ENCODE measurements around the gene APCDD1.
"Not testable (repeated sequence)": the region's sequence is repeated elsewhere in the genome, so short reads cannot be mapped to it uniquely, and the experiment has no call there.

The APCDD1 gene

DNA sequence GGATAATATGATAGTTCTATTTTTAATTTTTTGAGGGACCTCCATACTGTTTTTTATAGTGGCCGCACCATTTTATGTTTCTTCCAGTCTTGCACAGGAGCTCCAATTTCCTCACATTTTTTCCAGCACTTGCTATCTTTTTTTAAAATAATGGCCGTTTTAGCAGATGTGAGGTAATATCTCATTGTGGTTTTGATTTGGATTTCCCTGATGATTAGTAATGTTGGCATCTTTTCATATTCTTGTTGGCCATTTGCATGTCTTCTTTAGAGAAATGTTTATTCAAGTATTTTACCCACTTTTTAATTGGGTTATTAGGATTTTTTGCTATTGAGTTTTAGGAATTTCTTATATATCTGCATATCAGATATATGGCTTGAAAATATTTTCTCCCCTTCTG is 41.5 kb downstream of the APCDD1 start:
- no peak for DNase-seq (ENCODE audit: low read depth)

DNA sequence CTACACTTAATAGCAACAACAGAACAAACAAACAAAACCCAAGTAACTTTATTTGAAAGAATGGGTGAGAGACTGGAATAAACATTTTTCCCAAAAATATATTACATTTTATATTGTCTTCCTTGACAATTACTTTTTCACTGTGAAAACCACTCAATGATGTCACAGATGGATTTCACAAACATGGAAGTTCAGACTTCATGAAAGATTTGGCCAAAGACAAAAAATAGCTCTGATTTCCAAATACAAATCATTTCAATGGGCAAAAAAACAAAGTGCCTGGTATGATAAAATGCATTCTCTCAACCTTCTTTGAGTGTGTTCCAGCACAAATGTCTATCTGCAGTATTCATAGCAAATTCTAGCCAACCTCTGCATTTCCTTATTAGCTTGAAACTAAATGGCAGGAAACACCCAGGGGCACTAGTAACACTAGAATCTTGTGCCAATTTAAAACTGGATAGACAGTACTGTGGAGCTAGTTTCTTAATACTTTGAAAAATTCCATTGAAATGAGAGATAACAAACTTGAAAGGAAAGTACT is 42.8 kb downstream of the APCDD1 start:
- no peak for DNase-seq (ENCODE audit: low read depth)

DNA sequence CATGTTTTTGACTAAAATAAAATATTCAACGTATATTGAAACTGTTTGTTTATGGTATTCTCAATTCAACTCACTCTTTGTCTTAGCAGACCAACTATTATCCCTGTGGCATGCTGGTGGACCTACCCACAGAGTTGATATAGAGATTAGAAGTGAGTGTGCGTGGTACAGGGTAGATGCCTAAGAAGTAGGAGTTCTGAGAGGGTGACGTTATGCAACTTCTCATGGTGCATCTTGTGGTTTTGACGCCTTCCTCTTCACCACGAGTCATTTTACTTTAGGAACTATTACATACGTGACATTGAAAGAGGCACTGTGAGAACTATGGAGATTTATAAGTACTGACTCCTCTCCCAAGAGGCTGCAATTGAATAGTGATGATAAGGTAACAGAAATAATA is 44.8 kb downstream of the APCDD1 start:
- no peak for DNase-seq (ENCODE audit: low read depth)

DNA sequence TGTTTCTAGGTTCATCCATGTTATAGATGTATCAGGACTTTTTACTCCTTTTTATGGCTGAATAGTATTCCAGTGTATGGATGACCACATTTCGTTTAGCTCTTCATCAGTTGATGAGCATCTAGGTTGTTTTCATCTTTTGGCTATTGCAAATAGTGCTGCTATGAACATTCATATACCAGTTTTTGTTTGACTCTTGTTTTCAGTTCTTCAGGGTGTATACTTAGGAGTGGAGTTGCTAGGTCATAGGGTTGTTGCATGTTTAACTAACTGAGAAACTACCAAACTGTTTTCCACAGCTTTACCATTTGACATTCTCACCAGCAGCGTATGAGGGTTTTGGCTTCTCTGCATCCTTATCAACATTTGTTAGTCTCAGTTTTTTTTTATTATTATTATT is 45.6 kb downstream of the APCDD1 start:
- no peak for DNase-seq (ENCODE audit: low read depth)

DNA sequence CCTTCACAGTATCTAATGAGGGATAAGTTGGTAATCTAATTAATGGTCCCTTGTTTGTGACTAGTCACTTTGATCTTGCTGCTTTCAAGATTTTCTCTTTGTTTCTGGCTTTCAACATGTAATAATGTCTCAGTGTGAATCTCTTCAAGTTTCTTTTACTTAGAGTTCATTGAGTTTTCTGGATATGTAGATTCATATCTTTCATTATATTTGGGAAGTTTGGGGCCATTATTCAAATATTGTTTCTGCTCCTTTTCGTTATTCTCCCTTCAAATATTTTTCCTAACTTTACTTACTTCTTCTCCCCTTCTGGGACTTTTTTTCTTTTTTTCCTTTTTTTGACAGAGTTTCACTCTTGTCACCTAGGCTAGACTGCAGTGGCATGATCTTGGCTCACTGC is 50.3 kb downstream of the APCDD1 start:
- DNase-seq (ENCODE audit: low read depth): no peak

DNA sequence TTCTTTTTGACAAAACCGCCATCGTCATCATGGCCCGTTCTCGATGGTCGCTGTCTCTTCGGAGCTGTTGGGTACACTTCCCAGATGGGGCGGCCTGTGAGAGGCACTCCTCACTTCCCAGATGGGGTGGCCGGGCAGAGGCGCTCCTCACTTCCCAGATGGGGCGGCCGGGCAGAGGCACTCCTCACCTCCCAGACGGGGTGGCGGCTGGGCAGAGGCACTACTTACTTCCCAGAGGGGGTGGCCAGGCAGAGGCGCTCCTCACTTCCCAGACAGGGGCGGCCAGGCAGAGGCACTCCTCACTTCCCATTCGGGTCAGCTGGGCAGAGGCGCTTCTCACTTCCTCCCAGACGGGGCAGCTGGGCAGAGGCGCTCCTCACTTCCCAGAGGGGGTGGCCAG is 51.5 kb downstream of the APCDD1 start:
- not testable (repeated sequence) for DNase-seq (ENCODE audit: low read depth)

DNA sequence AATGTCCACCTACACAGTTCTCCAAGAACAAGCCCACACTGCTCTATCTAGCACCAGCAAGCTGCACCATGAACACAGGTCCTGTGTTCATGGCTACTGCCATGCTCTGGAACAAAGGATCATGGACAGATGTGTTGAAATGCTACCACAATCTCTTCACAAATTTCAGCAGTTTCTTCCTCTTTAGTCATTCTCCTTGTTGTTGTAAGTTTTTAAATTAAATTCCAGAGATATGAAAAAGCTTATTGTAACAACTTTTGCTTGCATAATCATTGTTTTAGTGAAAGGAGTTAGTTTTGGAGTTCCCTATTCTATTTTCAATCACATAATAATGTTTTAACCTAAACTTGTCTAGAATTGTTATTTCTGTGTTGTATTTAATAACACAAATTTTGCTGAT is 54.2 kb downstream of the APCDD1 start:
- no peak for DNase-seq (ENCODE audit: low read depth)

DNA sequence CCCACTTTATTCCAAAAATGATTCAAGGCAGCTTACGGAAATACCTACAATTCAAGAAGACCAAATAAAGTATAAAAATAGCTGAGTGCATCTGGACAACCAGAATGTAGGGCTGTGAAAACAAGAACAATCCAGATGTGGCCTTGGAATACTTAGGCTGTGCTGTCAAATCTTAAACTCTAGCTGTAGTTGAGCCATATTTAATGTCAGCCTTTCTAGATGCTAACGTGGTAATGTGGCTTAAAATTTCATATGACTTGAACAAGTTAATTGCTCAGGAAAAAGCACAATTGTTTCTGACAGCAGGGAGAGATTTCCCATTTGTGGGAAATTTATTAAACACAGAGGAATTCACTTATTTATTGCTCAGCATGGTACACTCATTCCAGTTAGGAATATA is 56.8 kb downstream of the APCDD1 start:
- no peak for DNase-seq (ENCODE audit: low read depth)

DNA sequence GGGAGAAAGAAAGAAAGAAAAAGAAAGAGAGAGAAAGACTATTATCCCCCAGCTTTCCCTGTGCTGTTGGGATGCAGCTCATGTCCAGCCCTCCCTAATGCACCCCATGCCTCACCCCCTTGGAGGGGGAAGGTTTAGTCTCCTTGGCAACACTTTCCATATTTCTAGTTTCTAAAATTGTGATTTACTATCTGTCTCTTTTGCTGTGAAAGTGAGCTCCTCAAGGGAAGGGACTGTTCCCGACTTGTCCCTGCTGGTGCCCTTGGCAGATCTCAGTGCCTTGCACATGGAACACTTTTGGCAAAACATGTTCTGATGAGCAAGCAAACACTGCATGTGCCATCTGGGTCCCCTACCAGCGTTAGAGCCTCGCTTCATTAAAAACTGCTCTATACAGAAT is 59.6 kb downstream of the APCDD1 start:
- DNase-seq (ENCODE audit: low read depth): no peak

DNA sequence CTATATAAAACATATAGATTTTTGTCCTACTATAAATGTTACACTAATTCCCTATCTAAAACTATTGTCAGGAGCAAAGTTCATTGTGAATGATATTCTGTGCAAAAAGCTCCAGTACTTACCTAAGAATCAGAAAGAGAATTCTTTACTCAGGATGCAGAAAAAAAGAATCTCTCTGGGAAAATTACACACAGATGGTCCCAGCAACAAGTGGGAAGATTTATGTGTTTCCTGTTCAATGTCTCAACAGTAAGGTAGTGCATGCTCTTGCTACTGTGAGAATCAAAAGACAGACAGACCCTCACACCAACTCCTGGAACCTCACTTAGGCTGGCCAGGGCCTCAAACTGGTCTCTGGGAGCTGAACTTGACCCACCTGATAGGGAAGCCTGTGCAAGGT is 60.2 kb downstream of the APCDD1 start:
- DNase-seq (ENCODE audit: low read depth): no peak

DNA sequence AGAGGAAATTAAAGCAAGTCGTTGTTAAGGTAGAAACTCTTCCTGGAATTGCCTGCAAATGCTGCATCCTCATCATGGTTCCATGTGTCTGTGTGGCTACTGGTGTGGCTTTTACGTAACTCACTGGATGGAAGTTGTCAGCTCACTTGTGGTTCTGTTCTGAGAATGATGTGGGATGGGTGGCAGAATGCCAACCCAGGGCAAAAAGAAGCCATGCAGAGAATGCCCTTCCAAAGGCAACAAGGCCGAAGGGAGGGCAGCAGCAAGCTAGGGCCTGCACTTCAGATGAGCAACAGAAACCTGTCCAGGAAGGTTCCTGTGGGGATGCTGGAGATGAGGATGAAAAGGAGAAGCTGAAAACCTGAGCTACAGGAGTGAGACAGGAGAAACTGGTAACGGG is 61.0 kb downstream of the APCDD1 start:
- DNase-seq (ENCODE audit: low read depth): no peak

DNA sequence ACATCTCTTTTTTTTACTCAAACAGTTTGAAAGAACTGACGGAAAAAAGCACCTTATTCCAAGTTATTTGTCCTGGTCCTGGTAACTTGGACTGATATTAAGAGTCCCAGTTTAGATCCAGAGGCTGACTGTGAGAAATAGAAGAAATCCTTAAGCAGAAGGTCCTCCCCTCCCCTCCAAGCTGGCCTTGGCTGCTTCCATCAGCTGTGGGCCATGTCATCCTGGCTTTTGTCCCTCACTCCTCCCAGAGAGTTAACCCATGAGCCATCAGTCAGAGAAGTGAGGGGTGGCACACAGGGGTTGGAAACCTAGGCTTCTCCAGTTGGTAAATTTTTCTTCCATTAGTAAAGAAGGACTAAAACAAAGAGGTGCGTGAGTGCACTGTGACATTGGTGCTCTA is 61.6 kb downstream of the APCDD1 start:
- DNase-seq (ENCODE audit: low read depth): no peak

DNA sequence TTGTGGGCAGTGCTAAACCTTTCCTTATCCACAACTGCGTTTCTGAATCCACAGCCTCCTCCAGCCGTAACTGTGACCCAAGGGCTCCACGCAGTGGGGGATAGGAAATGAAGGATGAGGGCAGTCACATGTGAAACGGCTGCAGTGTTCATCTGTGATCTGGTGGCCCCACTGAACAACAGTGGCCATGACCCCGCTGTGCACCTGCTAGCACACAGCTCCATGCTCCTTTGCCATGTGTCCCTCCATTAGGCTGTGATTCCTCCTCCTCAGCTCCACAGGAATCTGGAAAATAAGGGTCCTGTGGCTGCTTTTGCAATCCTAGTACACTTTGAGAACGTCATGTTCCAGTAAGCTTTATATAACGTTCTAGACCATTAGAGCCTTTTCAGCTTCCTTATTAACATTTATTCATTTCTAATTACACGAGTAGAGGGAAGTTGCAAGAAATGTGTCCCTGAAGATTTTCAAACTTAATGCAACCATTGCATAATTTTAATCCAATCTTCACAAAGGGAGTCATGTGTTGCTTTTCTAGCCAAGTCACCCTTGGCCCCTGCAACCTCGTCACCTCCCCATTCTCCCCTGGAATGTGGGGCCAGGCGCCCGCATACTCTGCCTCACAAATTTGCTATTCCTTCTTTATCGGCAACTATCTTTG is 64.3 kb downstream of the APCDD1 start:
- no peak for DNase-seq (ENCODE audit: low read depth)

DNA sequence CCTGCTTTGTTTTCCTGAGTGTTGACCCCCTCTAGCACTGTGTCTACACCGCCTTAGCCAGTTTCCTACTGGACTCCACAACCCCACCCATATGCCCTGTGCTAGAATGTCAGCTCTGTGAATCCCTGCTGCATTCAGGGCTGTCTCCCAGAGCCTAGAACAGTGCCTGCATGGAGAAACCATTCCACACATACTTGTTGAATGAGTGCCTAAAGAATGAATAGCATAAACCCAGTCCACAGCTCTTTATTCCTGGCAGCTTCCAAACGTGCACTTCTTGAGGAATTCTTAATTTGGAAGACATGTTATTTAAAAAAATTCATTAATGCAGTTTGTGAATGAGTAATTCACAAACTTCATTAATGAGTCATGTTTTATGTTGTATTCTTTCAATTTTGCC is 64.9 kb downstream of the APCDD1 start:
- no peak for DNase-seq (ENCODE audit: low read depth)

DNA sequence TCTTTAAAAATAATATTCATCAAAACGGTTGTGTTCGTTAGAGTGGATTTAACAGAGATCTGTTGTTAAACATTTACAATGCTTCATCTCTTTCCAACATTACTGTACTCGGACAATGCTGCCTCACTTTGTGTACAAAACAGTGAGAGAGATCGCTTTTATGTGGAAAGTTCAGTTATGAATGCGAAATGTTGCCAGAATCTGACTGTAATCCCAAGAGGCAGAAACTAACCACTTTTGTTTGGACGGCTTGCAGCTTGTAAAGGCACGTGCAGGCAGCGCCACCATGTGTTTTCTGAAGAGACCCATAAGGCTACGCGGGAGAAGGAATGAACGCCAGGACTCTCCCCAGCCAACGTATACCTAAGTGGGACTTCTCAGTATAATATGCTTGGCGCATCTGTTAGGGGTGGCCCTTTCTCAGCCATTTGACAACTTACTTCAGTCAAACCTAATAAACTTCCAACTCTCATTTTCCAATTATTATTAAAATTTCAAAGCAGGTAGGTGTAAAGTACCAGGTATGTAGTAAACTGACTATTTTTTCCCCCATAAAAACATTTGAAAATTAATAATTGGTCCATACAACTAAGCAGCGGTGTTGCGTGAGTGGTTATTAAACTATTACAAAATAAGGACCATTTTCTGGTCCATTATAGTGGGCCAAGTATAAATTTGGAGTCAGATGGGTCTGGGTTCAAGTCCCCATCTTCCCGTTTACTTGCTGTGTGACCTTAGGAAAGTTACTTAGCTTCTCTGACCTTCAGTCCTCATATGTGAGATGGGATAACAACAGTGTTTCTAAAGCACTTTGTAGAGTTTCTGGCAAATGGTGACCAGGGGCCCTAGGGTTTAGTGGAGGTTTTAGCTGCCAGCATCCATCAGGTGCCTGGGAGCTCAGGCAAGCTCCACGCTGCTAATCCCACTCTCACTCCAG is 65.8 kb downstream of the APCDD1 start:
- no peak for DNase-seq (ENCODE audit: low read depth)

DNA sequence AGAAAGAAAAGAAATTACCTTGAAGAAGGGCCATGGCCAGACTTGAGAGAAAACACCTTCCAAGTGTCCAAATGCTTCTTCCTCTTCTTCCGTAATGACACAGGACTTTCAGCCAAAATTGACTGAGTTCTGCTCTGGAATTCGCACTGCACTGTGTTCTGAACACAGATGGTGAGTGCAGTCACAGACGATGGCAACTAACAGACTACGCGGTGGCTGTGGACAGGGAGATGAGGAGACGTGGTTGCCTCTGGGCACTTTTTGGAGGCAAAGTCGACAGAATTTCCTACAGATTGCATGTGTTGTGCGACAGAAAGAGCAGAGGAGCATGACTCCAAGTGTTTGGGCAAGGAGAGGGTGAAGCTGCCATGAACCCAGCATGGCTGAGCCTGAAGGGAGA is 67.1 kb downstream of the APCDD1 start:
- DNase-seq (ENCODE audit: low read depth): no peak

DNA sequence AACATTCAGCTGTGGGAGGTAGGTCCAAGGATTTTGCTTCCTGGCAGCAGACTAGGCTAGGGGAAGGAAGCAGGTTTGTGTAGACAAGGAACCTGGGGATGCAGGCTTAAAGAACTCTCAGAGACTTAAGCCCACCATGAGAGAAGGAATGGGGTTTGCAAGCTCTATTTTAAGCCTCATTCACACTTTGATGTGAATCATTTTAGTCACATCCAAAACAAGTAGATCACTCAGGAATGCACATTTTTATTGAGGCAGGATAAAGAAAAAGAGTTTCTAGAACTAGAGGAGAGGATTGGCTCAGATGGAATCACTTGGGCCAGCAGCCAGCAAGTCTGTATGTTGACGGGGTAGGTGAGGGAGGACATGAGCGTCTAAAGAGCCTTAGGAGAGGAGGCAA is 68.1 kb downstream of the APCDD1 start:
- DNase-seq (ENCODE audit: low read depth): no peak

DNA sequence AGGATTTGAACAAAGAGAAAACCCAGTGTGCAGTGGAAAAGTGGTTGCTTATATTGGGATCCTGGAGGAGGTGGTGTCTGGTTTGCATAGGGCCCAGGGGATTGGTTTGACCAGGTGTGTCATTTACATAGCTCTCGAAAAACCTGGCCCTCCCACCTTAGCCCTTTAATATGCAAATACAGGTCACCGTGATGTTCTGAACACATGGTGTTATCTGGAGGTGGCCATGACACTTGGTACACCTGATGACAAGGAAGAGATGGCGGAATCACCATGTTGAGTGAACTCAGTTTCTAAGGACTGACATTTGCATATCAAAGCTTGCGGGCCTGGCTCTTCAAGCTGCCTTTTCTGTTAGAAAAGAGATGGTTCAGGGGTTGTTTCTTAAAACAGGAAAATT is 69.1 kb downstream of the APCDD1 start:
- DNase-seq (ENCODE audit: low read depth): no peak

DNA sequence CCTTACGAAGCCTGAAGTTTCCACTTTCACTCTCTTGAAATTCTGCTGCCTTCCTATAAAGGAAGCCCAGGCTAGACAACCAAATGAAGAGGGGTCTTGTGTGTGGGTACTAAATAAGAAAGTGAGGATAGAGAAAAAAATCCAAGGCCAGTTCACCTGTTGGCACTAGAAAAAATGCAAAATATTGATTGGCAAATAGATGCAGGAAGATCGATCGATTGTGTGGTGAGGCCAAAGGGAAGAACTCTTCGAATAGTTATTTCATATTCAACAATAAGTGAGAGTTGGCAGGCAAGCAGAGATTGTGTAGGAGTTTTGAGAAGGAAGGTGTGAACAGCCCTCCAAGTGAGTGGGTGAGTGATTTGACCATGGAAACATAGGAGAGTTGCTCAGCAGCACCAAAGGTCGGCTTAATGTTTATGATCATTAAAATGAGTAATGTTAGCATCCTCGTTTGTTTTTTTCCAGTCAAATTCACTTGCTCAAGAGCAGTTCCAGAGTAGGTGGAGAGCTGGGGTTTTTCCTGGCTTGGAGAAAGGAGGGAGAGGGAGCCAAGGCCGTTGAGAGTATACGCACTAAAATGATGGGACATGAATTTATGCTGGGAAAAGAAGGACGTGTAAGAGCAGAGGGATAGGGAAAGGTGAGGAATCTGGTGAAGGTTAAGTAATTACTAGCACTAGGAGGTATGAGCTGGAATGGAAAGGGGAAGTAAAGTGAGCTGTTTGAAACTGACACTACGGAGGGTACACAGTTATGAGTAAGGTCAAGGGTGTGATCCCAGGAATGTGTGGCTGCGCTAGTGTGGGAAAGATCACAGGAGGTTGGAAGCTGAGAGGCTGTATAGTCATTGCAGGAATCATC is 70.3 kb downstream of the APCDD1 start:
- DNase-seq (ENCODE audit: low read depth): no peak

DNA sequence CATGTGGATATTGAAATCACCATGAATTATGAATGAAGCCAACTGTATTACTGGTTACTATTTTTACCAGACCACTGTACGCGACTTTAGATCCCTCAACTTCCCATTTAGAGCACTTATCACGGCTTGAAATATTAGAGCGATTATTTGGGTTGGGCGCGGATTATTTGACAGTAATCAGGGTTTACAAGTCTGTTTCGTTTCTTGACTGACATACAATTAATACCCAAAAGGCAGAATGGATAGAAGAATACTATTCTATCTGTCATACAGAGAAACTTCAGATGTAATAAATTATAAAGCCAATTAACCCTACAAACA is 70.9 kb downstream of the APCDD1 start:
- no peak for DNase-seq (ENCODE audit: low read depth)

DNA sequence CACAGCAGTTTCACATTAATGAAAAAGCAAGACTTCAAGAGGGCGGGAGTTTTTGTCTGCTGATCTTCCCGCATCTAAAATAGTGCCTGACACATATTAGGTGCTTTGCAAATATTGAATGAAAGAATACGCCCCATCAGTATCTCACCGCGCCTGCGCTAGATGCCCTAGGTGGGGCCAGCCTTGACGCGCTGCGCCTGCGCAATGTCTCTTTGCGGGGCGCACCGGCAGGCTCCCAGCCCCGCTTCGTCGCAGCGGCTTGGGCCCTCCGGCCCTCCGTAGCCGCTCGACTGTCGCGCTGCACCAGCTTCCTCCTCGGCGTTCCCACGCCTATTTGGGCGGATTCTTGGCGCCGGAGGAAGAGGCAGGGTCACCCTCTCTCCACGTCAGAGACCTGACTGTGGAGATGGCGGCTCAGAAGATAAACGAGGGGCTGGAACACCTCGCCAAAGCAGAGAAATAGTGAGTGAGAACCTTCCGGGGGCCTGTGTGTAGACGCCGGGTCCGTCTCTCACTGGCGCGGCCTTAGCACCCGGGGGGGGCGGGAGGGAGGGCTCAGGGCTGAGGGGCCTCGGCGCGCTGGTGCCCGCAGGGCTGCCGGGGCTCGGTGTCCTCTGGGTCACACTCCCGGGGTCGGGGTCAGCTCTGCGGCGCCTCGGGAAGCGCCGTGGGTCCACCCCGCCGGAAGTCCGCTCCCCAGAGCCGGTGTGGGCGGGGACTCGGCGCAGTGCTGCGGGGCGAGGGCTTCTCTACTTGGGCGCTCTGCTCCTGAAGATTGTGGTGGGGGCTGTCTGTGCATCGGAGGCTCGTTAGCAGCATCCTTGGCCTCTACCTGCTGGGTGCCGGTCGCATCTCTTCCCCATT is 71.5 kb downstream of the APCDD1 start, which contains the start of gene NAPG:
NAPG (plus strand) TSS at position 331 of the 864 bp plus-strand sequence; CDS start at position 407, 76 bp downstream.
- peak; percentile 83 for DNase-seq (ENCODE audit: low read depth)
